ENCODE measurements around the gene CLEC3B. TPM values are rescaled to one million over a fixed set of nuclear protein-coding genes. Genes with fewer than 3 reads are reported as not detected.

CLEC3B gene
- total and polyA plus RNA-seq, 2 donors (not counting 1 experiment from before 2014, with no cell fraction given) = 0.82 TPM; not detected in 1

- H3K27ac ChIP-seq (ENCODE audit: low read length in 2 of 2) = no peak overlapping the region
- CTCF ChIA-PET = no interaction called here
- Mint-ChIP-seq H3K27ac (no peak overlapping the region), H3K4me3 (no peak overlapping the region), H3K27me3 (no peaks in the 10 kb centered on the region), H3K4me1 (peaks cover 14% of the 10 kb centered on the region), H3K9me3 (ENCODE audit: insufficient read depth) (no peaks in the 10 kb centered on the region)
- DNase-seq (no peak), ATAC-seq (ENCODE audit: low read depth) (no peak)
- H2AFZ ChIP-seq (ENCODE audit: insufficient read depth, low read depth, low read length, poor library complexity, severe bottlenecking) = no peak overlapping the region
- H3K36me3 ChIP-seq (replicated peaks in 1 of 2; ENCODE audit: control extremely low read depth in 1 of 2, control insufficient read depth in 1 of 2, extremely low read depth in 1 of 2, insufficient read depth in 2 of 2, low read length in 1 of 2) = peaks cover 5 to 43% of the 10 kb centered on the region in 2 experiments
- no peaks in the 10 kb centered on the region for H3K27me3 ChIP-seq (replicated peaks in 1 of 4; ENCODE audit: control extremely low read depth in 1 of 4, control insufficient read depth in 3 of 4, insufficient read depth in 4 of 4, low read length in 3 of 4)
- intact Hi-C loops (cut with micrococcal nuclease) = no loop called here
- no peak overlapping the region for H3K4me3 ChIP-seq (ENCODE audit: control extremely low read depth in 1 of 5, extremely low read depth in 1 of 5, insufficient read depth in 1 of 5, low read depth in 2 of 5, low read length in 4 of 5)
- TF ChIP-seq EZH2 (IDR thresholded peaks at IDR 0.05; ENCODE audit: borderline replicate concordance, insufficient read depth, low read depth, low read length, poor library complexity, severe bottlenecking) = no peak
- TF ChIP-seq CTCF (IDR thresholded peaks at IDR 0.05) = no peak
- H3K9ac ChIP-seq (ENCODE audit: low read length) = no peak overlapping the region
- no peak overlapping the region for H3K4me2 ChIP-seq (replicated peaks; ENCODE audit: low read depth, low read length, poor library complexity, severe bottlenecking)
- POLR2A ChIA-PET = no interaction called here
- WGBS (ENCODE audit: insufficient coverage) = 98% methylated on average over 8 of the region's 8 CpGs
- no peaks in the 10 kb centered on the region for H3K79me2 ChIP-seq (ENCODE audit: control insufficient read depth, insufficient read depth, low read length)
- peaks cover 6 to 9% of the 10 kb centered on the region in 2 donors for H3K4me1 ChIP-seq (ENCODE audit: control insufficient read depth in 2 of 2, insufficient read depth in 2 of 2, low read length in 2 of 2)
- H4K20me1 ChIP-seq (ENCODE audit: control insufficient read depth, insufficient read depth, low read length, poor library complexity, severe bottlenecking) = no peaks in the 10 kb centered on the region
- no peaks in the 10 kb centered on the region for H3K9me3 ChIP-seq (ENCODE audit: control extremely low read depth in 1 of 3, control insufficient read depth in 2 of 3, insufficient read depth in 1 of 3, low read length in 2 of 3)
Observed at GRCh38 chr3:45007091-45007490, 19.0 kb upstream of the CLEC3B start.

GRCh38 chr3:45008117-45008516 is 18.0 kb upstream of the CLEC3B start:
- H3K9ac ChIP-seq (ENCODE audit: low read length) = no peak overlapping the region
- TF ChIP-seq CTCF (IDR thresholded peaks at IDR 0.05) (no peak), EZH2 (IDR thresholded peaks at IDR 0.05; ENCODE audit: borderline replicate concordance, insufficient read depth, low read depth, low read length, poor library complexity, severe bottlenecking) (no peak)
- no peaks in the 10 kb centered on the region for H3K9me3 Mint-ChIP-seq (ENCODE audit: insufficient read depth)
- WGBS (ENCODE audit: insufficient coverage) = 91% methylated on average over 1 of the region's 1 CpG
- H3K27ac ChIP-seq (ENCODE audit: low read length in 2 of 2) = no peak overlapping the region
- ATAC-seq (ENCODE audit: low read depth) = no peak
- H3K4me3 ChIP-seq (ENCODE audit: control extremely low read depth in 1 of 5, extremely low read depth in 1 of 5, insufficient read depth in 1 of 5, low read depth in 2 of 5, low read length in 4 of 5) = no peak overlapping the region
- intact Hi-C loops (cut with micrococcal nuclease) = no loop called here
- no peaks in the 10 kb centered on the region for H4K20me1 ChIP-seq (ENCODE audit: control insufficient read depth, insufficient read depth, low read length, poor library complexity, severe bottlenecking)
- peaks cover 4 to 39% of the 10 kb centered on the region in 2 experiments for H3K36me3 ChIP-seq (replicated peaks in 1 of 2; ENCODE audit: control extremely low read depth in 1 of 2, control insufficient read depth in 1 of 2, extremely low read depth in 1 of 2, insufficient read depth in 2 of 2, low read length in 1 of 2)
- no peak overlapping the region for H3K4me2 ChIP-seq (replicated peaks; ENCODE audit: low read depth, low read length, poor library complexity, severe bottlenecking)
- peaks cover 19% of the 10 kb centered on the region for H3K4me1 Mint-ChIP-seq
- H3K9me3 ChIP-seq (ENCODE audit: control extremely low read depth in 1 of 3, control insufficient read depth in 2 of 3, insufficient read depth in 1 of 3, low read length in 2 of 3) = no peaks in the 10 kb centered on the region
- no peak overlapping the region for H3K27ac Mint-ChIP-seq
- POLR2A ChIA-PET = no interaction called here
- no peak for DNase-seq
- no peak overlapping the region for H3K4me3 Mint-ChIP-seq
- CTCF ChIA-PET = no interaction called here
- H3K27me3 ChIP-seq (replicated peaks in 1 of 4; ENCODE audit: control extremely low read depth in 1 of 4, control insufficient read depth in 3 of 4, insufficient read depth in 4 of 4, low read length in 3 of 4) = no peaks in the 10 kb centered on the region
- H3K79me2 ChIP-seq (ENCODE audit: control insufficient read depth, insufficient read depth, low read length) = no peaks in the 10 kb centered on the region
- H3K4me1 ChIP-seq (ENCODE audit: control insufficient read depth in 2 of 2, insufficient read depth in 2 of 2, low read length in 2 of 2) = peaks cover 11 to 13% of the 10 kb centered on the region in 2 donors
- H2AFZ ChIP-seq (ENCODE audit: insufficient read depth, low read depth, low read length, poor library complexity, severe bottlenecking) = no peak overlapping the region
- H3K27me3 Mint-ChIP-seq = no peaks in the 10 kb centered on the region

Measured in B cell (primary cell).